A204.1 (cell line): Measurements from ENCODE around the gene DENND2A.
A peak's percentile ranks its signal among the peaks of the same experiment; 100 is the strongest.
"Not testable (repeated sequence)": the region's sequence is repeated elsewhere in the genome, so short reads cannot be mapped to it uniquely, and the experiment has no call there.

ENCODE experiments used
- FAIRE-seq: peaks from 2 replicates; lab custom pipeline; 2012; peaks lifted over from hg19 to GRCh38; lab: Jason Lieb, UNC

DENND2A gene

DNA sequence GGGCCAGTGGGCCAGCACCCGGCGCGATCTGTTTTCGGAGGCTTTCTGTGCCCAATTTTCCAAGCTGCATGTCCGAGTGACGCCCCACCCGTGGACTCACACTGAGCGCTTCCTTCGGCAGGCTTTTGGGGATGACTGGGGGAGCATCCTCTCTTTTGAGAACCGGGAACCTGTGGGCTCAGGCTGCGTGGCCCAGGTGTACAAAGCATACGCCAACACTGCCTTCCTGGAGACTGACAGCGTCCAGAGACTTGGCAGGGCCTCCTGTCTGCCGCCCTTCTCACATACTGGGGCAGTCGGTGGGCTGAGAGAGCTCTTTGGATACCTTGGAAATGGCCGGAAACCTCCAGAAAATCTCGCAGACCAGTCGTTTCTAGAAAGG is 33.2 kb upstream of the DENND2A start:
- FAIRE-seq = no peak

DNA sequence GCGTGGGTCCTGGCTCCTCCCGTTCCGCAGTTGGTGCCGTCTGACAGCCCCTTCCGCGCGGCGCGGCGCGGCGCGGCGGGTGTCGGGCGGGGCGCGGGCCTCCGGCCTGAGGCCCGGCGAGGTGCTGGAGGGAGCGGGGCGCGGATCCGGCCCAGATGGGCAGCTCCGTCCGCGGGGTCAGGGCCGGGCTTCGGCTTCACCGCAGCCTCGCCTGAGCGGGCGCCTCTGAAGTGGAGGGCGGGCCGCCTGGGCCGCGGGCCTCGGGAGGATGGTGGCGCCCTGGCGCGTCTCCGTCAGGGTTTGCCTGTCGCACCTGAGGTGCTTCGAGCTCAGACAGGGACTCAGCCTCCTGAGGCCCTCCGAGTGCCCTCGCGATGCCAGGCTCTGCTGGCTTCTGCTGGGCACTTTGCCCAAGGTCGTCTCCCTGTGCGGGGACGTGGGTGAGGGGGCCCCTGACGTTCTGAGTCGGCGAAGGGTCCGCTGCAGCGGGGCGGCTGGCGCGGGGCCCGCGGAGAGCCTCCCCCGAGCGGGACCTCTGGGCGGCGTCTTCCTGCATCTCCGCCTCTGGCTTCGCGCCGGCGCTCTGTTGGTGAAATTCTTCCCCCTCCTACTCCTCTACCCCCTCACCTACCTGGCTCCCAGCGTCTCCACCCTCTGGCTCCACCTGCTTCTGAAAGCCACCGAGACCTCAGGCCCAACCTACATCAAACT is 32.6 kb upstream of the DENND2A start:
- no peak for FAIRE-seq

DNA sequence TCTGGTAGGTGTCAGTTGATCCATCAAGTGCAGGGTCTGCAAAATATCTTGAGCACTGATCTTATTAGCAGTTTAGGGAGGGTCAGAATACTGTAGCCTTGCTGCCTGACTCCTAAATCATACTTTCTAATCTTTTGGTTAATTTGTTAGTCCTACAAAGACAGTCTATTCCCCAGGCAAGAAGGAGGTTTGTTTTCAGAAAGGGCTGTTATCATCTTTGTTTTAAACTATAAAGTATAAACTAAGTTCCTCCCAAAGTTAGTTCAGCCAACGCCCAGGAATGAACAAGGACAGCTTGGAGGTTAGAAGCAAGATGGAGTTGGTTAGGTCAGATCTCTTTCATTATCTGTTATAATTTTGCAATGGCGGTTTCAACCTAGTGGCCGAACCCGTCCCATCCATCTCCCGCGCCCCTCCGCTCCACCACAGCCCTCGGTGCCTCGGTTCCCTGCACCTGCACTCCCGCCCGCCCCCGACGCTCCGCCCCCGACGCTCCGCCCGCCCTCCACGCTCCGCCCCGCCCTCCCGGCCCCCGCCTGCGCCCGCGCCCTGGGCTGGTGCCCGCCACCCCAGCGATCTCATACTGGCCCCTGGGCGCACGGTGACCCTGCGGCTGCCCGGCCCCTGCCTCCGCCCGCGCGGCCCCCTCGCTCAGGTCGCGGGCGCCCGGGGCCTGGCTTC is 31.9 kb upstream of the DENND2A start, which contains the start of gene ADCK2:
TSS of gene ADCK2 (plus strand) at position 564 of the 681 bp plus-strand sequence. CDS start 386 bp downstream, outside the sequence.
- no peak for FAIRE-seq

DNA sequence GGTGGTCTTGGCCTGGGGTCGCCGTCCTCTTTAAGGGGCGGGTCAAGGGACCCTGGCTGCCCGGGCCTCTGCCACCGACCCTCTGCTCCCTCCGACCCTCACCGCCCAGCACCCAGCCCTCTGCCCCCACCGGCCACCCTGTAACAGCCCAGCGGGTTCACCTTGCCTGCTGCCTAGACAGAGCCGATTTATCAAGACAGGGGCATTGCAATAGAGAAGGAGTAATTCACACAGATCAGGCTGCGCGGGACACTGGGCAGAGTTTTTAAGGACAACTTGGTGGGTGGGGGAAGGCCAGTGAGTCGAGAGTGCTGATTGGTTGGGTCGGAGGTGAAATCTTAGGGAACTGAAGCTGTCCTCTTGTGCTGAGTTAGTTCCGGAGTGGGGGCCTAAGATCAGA is 31.4 kb upstream of the DENND2A start:
- FAIRE-seq = no peak

DNA sequence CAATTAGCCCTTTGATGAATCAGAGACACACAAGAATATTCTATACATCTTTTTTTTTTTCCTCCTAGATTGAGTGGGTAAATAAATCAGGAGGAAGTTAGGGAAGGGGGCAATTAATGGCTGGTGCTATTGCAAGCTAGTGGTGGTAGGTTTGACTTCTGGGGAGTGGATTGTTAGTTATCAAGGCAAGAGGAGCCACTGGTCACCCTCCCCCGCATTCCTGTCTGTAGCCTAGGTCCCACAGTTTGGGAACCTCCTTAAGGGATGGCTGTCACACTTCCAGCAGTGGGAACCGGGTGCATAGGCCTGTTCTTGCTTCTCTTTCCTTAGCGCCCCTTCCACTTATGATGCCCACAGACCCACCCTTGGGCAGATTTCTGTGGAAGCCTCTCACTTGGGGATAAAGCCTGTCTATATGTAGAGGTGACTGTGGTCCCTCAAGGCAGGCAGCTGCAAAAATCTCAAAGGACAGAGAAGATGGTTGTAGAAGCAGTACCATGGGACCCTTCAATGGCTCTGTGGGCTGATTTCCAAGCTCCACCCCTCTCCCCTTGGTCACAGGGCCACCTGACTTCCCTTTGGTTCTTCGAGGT is 29.8 kb upstream of the DENND2A start:
- FAIRE-seq = no peak

DNA sequence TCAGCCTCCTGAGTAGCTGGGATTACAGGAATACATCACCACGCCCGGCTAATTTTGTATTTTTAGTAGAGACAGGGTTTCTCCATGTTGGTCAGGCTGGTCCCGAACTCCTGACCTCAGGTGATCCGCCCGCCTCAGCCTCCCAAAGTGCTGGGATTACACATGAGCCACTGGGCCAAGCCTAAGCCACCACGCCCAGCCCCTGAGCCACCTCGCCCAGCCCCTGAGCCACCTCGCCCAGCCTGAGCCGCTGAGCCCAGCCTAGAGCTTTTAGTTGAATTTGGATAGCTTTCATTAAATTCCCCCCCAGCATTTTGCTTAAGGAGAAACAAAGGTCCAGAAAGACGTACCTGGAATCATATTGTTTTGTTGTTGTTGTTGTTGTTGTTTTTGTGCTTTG is 29.2 kb upstream of the DENND2A start:
- FAIRE-seq = not testable (repeated sequence)

GRCh38 chr7:140669352-140669751 is 28.7 kb upstream of the DENND2A start:
- no peak for FAIRE-seq

DNA sequence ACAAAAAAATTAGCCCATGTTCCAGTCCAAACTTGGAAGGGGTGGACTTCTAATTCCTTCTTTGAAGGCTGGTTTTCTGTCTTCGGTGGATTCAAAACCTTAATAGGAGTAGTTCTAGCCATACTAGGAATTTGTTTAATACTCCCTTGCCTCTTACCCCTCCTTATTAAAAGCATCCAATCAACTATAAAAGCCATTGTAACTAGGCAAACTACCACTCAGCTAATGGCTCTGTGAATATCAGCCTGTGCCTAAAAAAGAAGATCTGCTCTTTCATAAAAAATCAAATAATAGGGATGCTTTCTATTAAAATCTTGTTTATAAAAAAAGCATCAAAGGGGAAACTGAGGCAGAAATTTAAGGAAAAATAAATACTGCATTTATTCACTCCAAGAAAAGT is 28.0 kb upstream of the DENND2A start:
- FAIRE-seq = no peak

- no peak for FAIRE-seq
Observed at GRCh38 chr7:140667476-140667875, 26.9 kb upstream of the DENND2A start.

DNA sequence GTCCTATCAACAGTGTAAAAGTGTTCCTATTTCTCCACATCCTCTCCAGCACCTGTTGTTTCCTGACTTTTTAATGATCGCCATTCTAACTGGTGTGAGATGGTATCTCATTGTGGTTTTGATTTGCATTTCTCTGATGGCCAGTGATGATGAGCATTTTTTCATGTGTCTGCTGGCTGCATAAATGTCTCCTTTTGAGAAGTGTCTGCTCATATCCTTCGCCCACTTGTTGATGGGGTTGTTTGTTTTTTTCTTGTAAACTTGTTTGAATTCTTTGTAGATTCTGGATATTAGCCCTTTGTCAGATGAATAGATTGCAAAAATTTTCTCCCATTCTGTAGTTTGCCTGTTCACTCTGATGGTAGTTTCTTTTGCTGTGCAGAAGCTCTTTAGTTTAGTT is 22.3 kb upstream of the DENND2A start:
- FAIRE-seq = not testable (repeated sequence)

- FAIRE-seq = no peak
Observed at GRCh38 chr7:140661124-140661523, 20.5 kb upstream of the DENND2A start.

- FAIRE-seq = no peak
Observed at GRCh38 chr7:140659856-140660255, 19.2 kb upstream of the DENND2A start.

DNA sequence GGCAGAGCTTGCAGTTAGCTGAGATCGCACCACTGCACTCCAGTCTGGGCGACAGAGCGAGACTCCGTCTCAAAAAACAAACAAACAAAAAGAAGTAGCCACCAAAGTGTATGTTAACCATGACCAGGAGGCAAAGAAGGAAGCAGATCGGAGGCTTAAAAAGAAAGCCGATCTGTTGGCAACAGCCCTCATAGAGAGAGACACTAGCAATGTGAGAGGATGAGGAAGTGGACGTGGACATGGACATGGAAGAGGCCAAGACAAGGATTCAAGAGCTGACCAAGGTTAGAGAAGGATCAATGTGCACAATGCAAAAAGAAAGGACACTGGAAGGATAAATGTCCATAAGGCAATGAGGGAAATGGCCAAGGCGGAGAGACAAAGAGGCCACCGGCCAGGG is 17.3 kb upstream of the DENND2A start:
- FAIRE-seq = no peak

DNA sequence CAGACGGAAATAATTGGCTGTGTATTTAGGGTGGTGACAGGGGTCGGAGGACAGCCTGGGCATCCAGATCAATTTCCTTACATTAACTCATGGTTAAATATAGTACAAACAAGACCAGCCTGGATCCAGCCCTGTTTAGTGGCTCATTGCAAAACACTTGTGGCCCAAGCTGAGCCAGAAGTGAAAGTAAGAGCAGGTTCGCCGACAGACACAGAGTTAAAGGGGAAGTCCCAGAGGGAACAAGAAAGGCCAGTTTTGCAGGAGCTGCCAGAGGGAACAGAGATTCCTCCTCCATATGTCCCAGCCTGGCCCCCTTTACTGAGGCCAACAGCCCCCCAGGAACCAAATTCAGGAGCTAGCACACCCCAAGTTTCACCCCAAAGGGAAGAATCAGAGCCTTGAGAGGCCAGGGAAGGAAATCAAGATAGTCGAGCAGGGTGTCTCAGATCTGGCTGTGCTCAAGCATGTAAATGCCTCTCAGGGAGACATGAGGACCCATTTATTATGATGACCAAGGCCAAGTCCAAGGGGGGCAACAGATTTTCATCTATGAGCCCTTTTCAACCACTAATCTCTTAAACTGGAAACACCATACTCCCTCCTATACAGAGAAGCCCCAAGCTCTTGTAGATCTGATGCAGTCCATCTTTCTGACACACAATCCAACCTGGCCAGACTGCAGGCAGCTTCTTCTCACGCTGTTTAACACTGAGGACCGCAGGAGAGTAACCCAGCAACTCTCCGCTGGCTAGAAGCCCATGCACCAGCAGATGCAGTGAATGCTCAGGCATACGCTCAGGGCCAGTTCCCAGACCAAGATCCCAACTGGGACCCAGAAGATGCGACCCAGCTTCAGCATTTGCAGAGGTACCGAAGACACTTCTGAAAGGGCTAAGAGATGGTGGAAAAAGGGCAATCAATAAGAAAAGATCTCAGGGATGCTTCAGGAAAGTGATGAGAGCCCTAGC is 16.2 kb upstream of the DENND2A start:
- peak; percentile 72 for FAIRE-seq

GRCh38 chr7:140655511-140656408 is 15.1 kb upstream of the DENND2A start:
- FAIRE-seq = no peak

GRCh38 chr7:140654661-140655060 is 14.0 kb upstream of the DENND2A start:
- FAIRE-seq = no peak

DNA sequence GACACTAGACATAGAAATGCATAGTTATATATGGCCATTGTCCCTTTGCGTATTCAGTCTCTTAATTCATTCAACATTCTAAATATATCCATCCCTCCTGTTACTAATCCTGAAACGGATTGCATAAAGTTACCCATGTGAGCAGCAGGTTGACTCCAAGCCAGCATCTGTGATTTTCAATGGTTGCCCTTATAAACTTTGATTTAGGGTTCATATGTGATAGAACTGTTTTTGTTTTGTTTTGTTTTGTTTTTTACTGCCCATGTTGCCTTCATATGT is 13.4 kb upstream of the DENND2A start:
- FAIRE-seq = no peak

DNA sequence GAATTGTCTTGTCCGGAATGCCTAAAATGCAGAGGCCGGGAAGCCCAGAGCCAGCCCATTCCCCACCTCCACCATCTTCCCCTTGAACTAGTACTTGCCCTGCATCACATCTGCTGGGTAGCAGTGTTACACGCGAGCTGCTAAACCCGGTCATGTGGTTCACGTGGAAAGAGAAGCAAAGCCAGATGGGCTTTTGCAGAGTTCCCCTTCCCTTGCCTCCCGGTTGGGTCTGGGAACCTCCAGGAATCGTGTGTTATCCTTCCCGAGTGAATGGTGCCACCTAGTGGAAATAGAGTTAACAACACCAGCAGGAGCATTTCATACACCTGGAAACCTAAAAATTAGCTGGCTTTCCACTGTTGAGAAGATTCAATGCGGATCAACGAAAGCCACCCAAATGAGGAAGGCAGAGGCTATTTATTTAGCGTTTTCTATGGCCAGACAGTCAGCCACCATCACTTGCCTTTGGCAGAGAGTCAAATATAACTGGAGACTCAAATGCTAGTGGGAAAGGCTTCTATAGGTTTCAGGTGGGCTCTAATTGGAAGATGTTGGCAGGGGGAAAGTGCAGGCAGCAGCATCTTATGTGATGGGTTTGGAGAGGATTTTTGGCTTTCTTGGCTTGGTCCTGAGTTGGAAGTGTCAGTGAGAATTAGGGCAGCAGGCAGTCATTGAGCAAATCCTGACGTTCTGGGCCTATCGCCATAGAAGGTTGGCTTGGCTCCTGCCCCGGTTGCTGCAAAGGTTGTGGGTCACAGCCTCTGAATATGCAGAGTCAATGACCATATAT is 12.9 kb upstream of the DENND2A start:
- FAIRE-seq = peak; percentile 76

- no peak for FAIRE-seq
Observed at GRCh38 chr7:140650367-140650766, 9.8 kb upstream of the DENND2A start.

GRCh38 chr7:140649556-140650205 is 9.1 kb upstream of the DENND2A start:
- no peak for FAIRE-seq
